GM19467 (cell line): ENCODE data around the gene ADCY1.
"Not testable (repeated sequence)": the region's sequence is repeated elsewhere in the genome, so short reads cannot be mapped to it uniquely, and the experiment has no call there.

Experiments used
- ATAC-seq: cut with Tn5 transposase; IDR thresholded peaks from one replicate; pipeline ENCODE4 v1.9.1; 2021; ENCODE audit warnings: mild to moderate bottlenecking, moderate library complexity; ENCODE audit not compliant: unreplicated experiment

ADCY1 gene

GRCh38 chr7:45573661-45574415 is at the start of gene ADCY1:
ADCY1 (plus strand) TSS chr7:45574368; CDS start chr7:45574544, 176 bp downstream.
- no peak for ATAC-seq

- ATAC-seq: no peak
Observed at GRCh38 chr7:45524445-45524844, 49.7 kb upstream of the ADCY1 start.

- ATAC-seq: no peak
Observed at GRCh38 chr7:45525057-45525456, 49.1 kb upstream of the ADCY1 start.

GRCh38 chr7:45543473-45543872 is 30.7 kb upstream of the ADCY1 start:
- no peak for ATAC-seq

GRCh38 chr7:45545105-45545710 is 29.0 kb upstream of the ADCY1 start:
- not testable (repeated sequence) for ATAC-seq

- not testable (repeated sequence) for ATAC-seq
Observed at GRCh38 chr7:45548917-45549316, 25.3 kb upstream of the ADCY1 start.

- no peak for ATAC-seq
Observed at GRCh38 chr7:45563401-45563800, 10.8 kb upstream of the ADCY1 start.

- ATAC-seq: no peak
Observed at GRCh38 chr7:45563941-45564461, 10.2 kb upstream of the ADCY1 start.

GRCh38 chr7:45564485-45564884 is 9.7 kb upstream of the ADCY1 start:
- ATAC-seq: no peak

GRCh38 chr7:45564886-45565455 is 9.2 kb upstream of the ADCY1 start:
- ATAC-seq: no peak

- no peak for ATAC-seq
Observed at GRCh38 chr7:45566386-45566785, 7.8 kb upstream of the ADCY1 start.

GRCh38 chr7:45566961-45567360 is 7.2 kb upstream of the ADCY1 start:
- ATAC-seq: no peak

- ATAC-seq: no peak
Observed at GRCh38 chr7:45567713-45568112, 6.5 kb upstream of the ADCY1 start.

- ATAC-seq: no peak
Observed at GRCh38 chr7:45568536-45569289, 5.5 kb upstream of the ADCY1 start.

- ATAC-seq: no peak
Observed at GRCh38 chr7:45569290-45569685, 4.9 kb upstream of the ADCY1 start.

- ATAC-seq: no peak
Observed at GRCh38 chr7:45570797-45571196, 3.4 kb upstream of the ADCY1 start.

GRCh38 chr7:45573204-45573603 is 964 bp upstream of the ADCY1 start:
- no peak for ATAC-seq

- ATAC-seq: no peak
Observed at GRCh38 chr7:45574416-45574668, 174 bp downstream of the ADCY1 start.

- peak; percentile 52 for ATAC-seq
Observed at GRCh38 chr7:45574669-45575500, 717 bp downstream of the ADCY1 start.

GRCh38 chr7:45575501-45576248 is 1.5 kb downstream of the ADCY1 start:
- ATAC-seq: no peak
